ENCODE data around the gene SPATA25. TPM values are rescaled to one million over a fixed set of nuclear protein-coding genes. Genes with fewer than 3 reads are reported as not detected.
"Not testable (repeated sequence)": the region's sequence is repeated elsewhere in the genome, so short reads cannot be mapped to it uniquely, and the experiment has no call there.

SPATA25 gene
- polyA plus RNA-seq, 1 donor (not counting 4 experiments of a cell fraction or from before 2014, with no cell fraction given) = not detected

- no peak overlapping the region for H3K4me2 ChIP-seq (ENCODE audit: control insufficient read depth, extremely low read depth, insufficient read depth, low read depth, low read length)
- no peak overlapping the region for H3K4me3 ChIP-seq (ENCODE audit: control insufficient read depth in 2 of 3, extremely low read depth in 1 of 3, insufficient read depth in 2 of 3, low read depth in 1 of 3, low read length in 3 of 3)
- no peak overlapping the region for H2AFZ ChIP-seq (ENCODE audit: control insufficient read depth, low read length)
- peaks cover 13% of the 10 kb centered on the region for H3K4me1 ChIP-seq (ENCODE audit: control insufficient read depth, extremely low read depth, insufficient read depth, low read length)
- TF ChIP-seq CTCF (optimal IDR thresholded peaks at IDR 0.05 in 1 of 3, IDR thresholded peaks at IDR 0.05 in 1 of 3, conservative IDR thresholded peaks at IDR 0.05 in 1 of 3; ENCODE audit: extremely low read depth in 1 of 3, insufficient read depth in 2 of 3, low read length in 3 of 3) (no peak), EZH2 (IDR thresholded peaks at IDR 0.05; ENCODE audit: low read length) (no peak)
- FAIRE-seq (no peak), DNase-seq (ENCODE audit: low read depth, low spot score) (no peak)
- no peaks in the 10 kb centered on the region for H3K79me2 ChIP-seq (ENCODE audit: control insufficient read depth, insufficient read depth, low read length)
- H3K27ac ChIP-seq (ENCODE audit: control insufficient read depth, insufficient read depth, low read length) = no peak overlapping the region
- dilution Hi-C loops (cut with MboI; ENCODE audit: extremely low pct_ligation_motif_present, low sequenced_read_pairs) = no loop called here
- no peaks in the 10 kb centered on the region for H4K20me1 ChIP-seq (ENCODE audit: control insufficient read depth, extremely low read depth, insufficient read depth, low read length)
- peaks cover 7% of the 10 kb centered on the region for H3K9me1 ChIP-seq (ENCODE audit: control insufficient read depth, extremely low read depth, insufficient read depth, low read length)
- peaks cover 9 to 27% of the 10 kb centered on the region in 2 experiments for H3K36me3 ChIP-seq (ENCODE audit: control insufficient read depth in 2 of 2, extremely low read depth in 1 of 2, insufficient read depth in 2 of 2, low read length in 2 of 2)
- H3K9ac ChIP-seq (ENCODE audit: control insufficient read depth, extremely low read depth, insufficient read depth, low read length) = no peak overlapping the region
- no peaks in the 10 kb centered on the region for H3K27me3 ChIP-seq (ENCODE audit: control insufficient read depth, extremely low read depth, insufficient read depth, low read length)
- H3K9me3 ChIP-seq (ENCODE audit: control insufficient read depth, low read depth, low read length) = no peaks in the 10 kb centered on the region
Measured at GRCh38 chr20:45902199-45902701, 14.8 kb upstream of the SPATA25 start.

GRCh38 chr20:45901332-45901731 lies 13.9 kb upstream of the SPATA25 start:
- Histone ChIP-seq H3K4me1 (ENCODE audit: control insufficient read depth, extremely low read depth, insufficient read depth, low read length) (peaks cover 12% of the 10 kb centered on the region), H3K36me3 (ENCODE audit: control insufficient read depth in 2 of 2, extremely low read depth in 1 of 2, insufficient read depth in 2 of 2, low read length in 2 of 2) (peaks cover 17 to 31% of the 10 kb centered on the region in 2 experiments)
- H3K79me2 ChIP-seq (ENCODE audit: control insufficient read depth, insufficient read depth, low read length); H3K27me3 ChIP-seq (ENCODE audit: control insufficient read depth, extremely low read depth, insufficient read depth, low read length); H2AFZ ChIP-seq (ENCODE audit: control insufficient read depth, low read length); FAIRE-seq; DNase-seq (ENCODE audit: low read depth, low spot score); H3K27ac ChIP-seq (ENCODE audit: control insufficient read depth, insufficient read depth, low read length); H3K4me3 ChIP-seq (ENCODE audit: control insufficient read depth in 2 of 3, extremely low read depth in 1 of 3, insufficient read depth in 2 of 3, low read depth in 1 of 3, low read length in 3 of 3); H4K20me1 ChIP-seq (ENCODE audit: control insufficient read depth, extremely low read depth, insufficient read depth, low read length); H3K9me3 ChIP-seq (ENCODE audit: control insufficient read depth, low read depth, low read length); dilution Hi-C loops (cut with MboI; ENCODE audit: extremely low pct_ligation_motif_present, low sequenced_read_pairs); H3K9me1 ChIP-seq (ENCODE audit: control insufficient read depth, extremely low read depth, insufficient read depth, low read length); H3K9ac ChIP-seq (ENCODE audit: control insufficient read depth, extremely low read depth, insufficient read depth, low read length); H3K4me2 ChIP-seq (ENCODE audit: control insufficient read depth, extremely low read depth, insufficient read depth, low read depth, low read length): not testable (repeated sequence)
